ENCODE data around the gene PITPNC1. TPM values are rescaled to one million over a fixed set of nuclear protein-coding genes. Genes with fewer than 3 reads are reported as not detected.

PITPNC1 gene
- total RNA-seq, 1 experiment from 2014 or later: 6.9 TPM

- no peaks in the 10 kb centered on the region for H3K9me3 Mint-ChIP-seq (ENCODE audit: low read depth, unreplicated experiment)
- no TSS peak for BruUV-seq (replicated peaks)
- H3K27ac Mint-ChIP-seq (ENCODE audit: unreplicated experiment): peak overlapping the region; percentile 4
- H3K4me3 Mint-ChIP-seq (ENCODE audit: low read depth, unreplicated experiment): no peak overlapping the region
- CTCF ChIA-PET: interaction anchor here (1.0 kb wide), 1 partner anchor 31 kb away, joined by 4 read pairs; no protein-coding TSS in a partner anchor
- H3K27me3 Mint-ChIP-seq (ENCODE audit: unreplicated experiment): no peaks in the 10 kb centered on the region
- peaks cover 70% of the 10 kb centered on the region for H3K36me3 Mint-ChIP-seq (ENCODE audit: insufficient read depth, unreplicated experiment)
- TF ChIP-seq CTCF (IDR thresholded peaks at IDR 0.05; ENCODE audit: unreplicated experiment): no peak
- intact Hi-C loops (cut with micrococcal nuclease; ENCODE audit: unreplicated experiment): no loop called here
- peak; percentile 17 for DNase-seq
- H3K4me1 Mint-ChIP-seq (ENCODE audit: low read depth, unreplicated experiment): peaks cover 14% of the 10 kb centered on the region
Observed at GRCh38 chr17:67359960-67360791, 16.9 kb upstream of the PITPNC1 start.

- BruUV-seq (replicated peaks): no TSS peak
- Mint-ChIP-seq H3K36me3 (ENCODE audit: insufficient read depth, unreplicated experiment) (peaks cover 71% of the 10 kb centered on the region), H3K27ac (ENCODE audit: unreplicated experiment) (peak overlapping the region; percentile 4), H3K27me3 (ENCODE audit: unreplicated experiment) (no peaks in the 10 kb centered on the region), H3K4me3 (ENCODE audit: low read depth, unreplicated experiment) (no peak overlapping the region), H3K9me3 (ENCODE audit: low read depth, unreplicated experiment) (no peaks in the 10 kb centered on the region), H3K4me1 (ENCODE audit: low read depth, unreplicated experiment) (peaks cover 14% of the 10 kb centered on the region)
- TF ChIP-seq CTCF (IDR thresholded peaks at IDR 0.05; ENCODE audit: unreplicated experiment): no peak
- intact Hi-C loops (cut with micrococcal nuclease; ENCODE audit: unreplicated experiment): no loop called here
- DNase-seq: no peak
- CTCF ChIA-PET: no interaction called here
Observed at GRCh38 chr17:67360880-67361279, 16.2 kb upstream of the PITPNC1 start.

GRCh38 chr17:67362173-67362572 is 14.9 kb upstream of the PITPNC1 start:
- no peak for TF ChIP-seq CTCF (IDR thresholded peaks at IDR 0.05; ENCODE audit: unreplicated experiment)
- Mint-ChIP-seq H3K27ac (ENCODE audit: unreplicated experiment) (no peak overlapping the region), H3K4me1 (ENCODE audit: low read depth, unreplicated experiment) (peaks cover 14% of the 10 kb centered on the region), H3K4me3 (ENCODE audit: low read depth, unreplicated experiment) (no peak overlapping the region), H3K27me3 (ENCODE audit: unreplicated experiment) (no peaks in the 10 kb centered on the region), H3K9me3 (ENCODE audit: low read depth, unreplicated experiment) (no peaks in the 10 kb centered on the region), H3K36me3 (ENCODE audit: insufficient read depth, unreplicated experiment) (peaks cover 72% of the 10 kb centered on the region)
- no peak for DNase-seq
- intact Hi-C loops (cut with micrococcal nuclease; ENCODE audit: unreplicated experiment): no loop called here
- no TSS peak for BruUV-seq (replicated peaks)
- CTCF ChIA-PET: no interaction called here

- intact Hi-C loops (cut with micrococcal nuclease; ENCODE audit: unreplicated experiment): no loop called here
- Mint-ChIP-seq H3K36me3 (ENCODE audit: insufficient read depth, unreplicated experiment) (peaks cover 62% of the 10 kb centered on the region), H3K9me3 (ENCODE audit: low read depth, unreplicated experiment) (no peaks in the 10 kb centered on the region), H3K27ac (ENCODE audit: unreplicated experiment) (peak overlapping the region; percentile 89), H3K27me3 (ENCODE audit: unreplicated experiment) (no peaks in the 10 kb centered on the region), H3K4me3 (ENCODE audit: low read depth, unreplicated experiment) (peak overlapping the region; percentile 95), H3K4me1 (ENCODE audit: low read depth, unreplicated experiment) (peaks cover 12% of the 10 kb centered on the region)
- CTCF ChIA-PET: interaction anchor here (0.7 to 1.5 kb wide), 2 partner anchors 144 to 163 kb away, joined by 3 to 6 read pairs; no protein-coding TSS in a partner anchor
- BruUV-seq (replicated peaks): TSS peak; percentile 78
- TF ChIP-seq CTCF (IDR thresholded peaks at IDR 0.05; ENCODE audit: unreplicated experiment): no peak
- peak; percentile 22 for DNase-seq
Observed at GRCh38 chr17:67364847-67365737, 12.0 kb upstream of the PITPNC1 start.

Data from Calu3 (cell line).